ENCODE measurements around the gene LRRC27.

DNA sequence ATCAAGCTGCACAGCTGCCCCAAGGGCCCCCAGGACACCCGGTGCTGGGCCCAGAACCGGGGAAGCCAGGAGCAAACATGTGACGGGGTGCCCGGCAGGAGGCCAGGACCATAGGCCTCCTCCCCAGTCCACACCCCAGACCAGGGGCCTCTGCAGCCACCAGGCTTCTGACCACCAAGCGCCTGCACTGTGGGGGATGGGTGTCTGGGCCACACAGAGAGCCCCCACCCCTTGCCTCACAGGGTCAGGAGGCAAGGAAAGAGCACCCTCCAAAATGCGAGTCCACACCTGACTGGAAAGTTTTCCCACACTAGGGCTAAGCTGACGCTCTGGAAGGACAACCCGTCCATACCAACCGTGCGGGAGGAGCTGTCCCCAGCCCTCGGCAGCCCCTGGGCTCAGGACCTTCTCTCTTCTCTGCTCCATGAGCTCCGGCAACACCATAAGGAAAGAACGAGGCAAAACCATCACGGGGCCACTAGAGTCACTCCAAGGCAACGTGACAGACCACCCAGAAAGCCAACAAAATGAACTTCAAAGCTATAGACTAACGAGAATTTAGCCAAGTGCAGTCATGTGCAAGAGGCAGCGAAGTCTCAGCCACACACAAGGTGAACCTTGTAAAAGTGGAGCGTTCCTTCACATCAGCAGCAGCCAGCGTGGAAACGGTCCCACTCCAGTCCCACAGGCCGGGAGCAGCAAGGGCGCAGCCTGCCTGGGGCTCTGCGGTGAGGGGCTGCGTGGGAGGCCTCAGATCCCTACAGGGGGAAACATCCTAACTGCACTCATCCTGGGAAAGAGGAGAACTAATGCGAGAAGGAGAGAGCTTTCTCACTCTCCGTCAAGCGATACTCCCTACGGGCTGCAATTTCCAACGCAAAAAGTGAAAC, 29.3 kb upstream of the LRRC27 start:
- TF ChIP-seq CTCF (IDR thresholded peaks at IDR 0.05) (no peak), POLR2AphosphoS5 (IDR thresholded peaks at IDR 0.05) (no peak)
